ENCODE results near the gene ATP2C2.

GRCh38 chr16:84502581-84502980 is 134.2 kb downstream of the ATP2C2 start:
- TF ChIP-seq CTCF (conservative IDR thresholded peaks at IDR 0.05; ENCODE audit: low read length) (no peak), EZH2phosphoT487 (IDR thresholded peaks at IDR 0.05; ENCODE audit: borderline replicate concordance) (no peak)

All from Loucy (cell line).